Rectal smooth muscle tissue (tissue), 1 donor: Measurements from ENCODE around the gene AP5M1.
"Not testable (repeated sequence)": the region's sequence is repeated elsewhere in the genome, so short reads cannot be mapped to it uniquely, and the experiment has no call there.

Source experiments
- H3K27ac ChIP-seq: one replicate; pipeline ENCODE4 v1.7.0; 2013; ENCODE audit warnings: low read depth, low read length, inconsistent platforms
- H3K27me3 ChIP-seq: one replicate; pipeline ENCODE4 v1.7.0; 2013; ENCODE audit warnings: low read length; ENCODE audit not compliant: control insufficient read depth, insufficient read depth
- H3K36me3 ChIP-seq: one replicate; pipeline ENCODE4 v1.7.0; 2013; ENCODE audit warnings: low read length; ENCODE audit not compliant: control insufficient read depth, insufficient read depth
- H3K4me1 ChIP-seq: one replicate; pipeline ENCODE4 v1.7.0; 2013; ENCODE audit warnings: low read length; ENCODE audit not compliant: control insufficient read depth, insufficient read depth
- H3K4me3 ChIP-seq: one replicate; pipeline ENCODE4 v1.7.0; 2013; ENCODE audit warnings: low read length
- H3K9ac ChIP-seq: one replicate; pipeline ENCODE4 v1.7.0; 2013; ENCODE audit warnings: low read length

Gene AP5M1

DNA sequence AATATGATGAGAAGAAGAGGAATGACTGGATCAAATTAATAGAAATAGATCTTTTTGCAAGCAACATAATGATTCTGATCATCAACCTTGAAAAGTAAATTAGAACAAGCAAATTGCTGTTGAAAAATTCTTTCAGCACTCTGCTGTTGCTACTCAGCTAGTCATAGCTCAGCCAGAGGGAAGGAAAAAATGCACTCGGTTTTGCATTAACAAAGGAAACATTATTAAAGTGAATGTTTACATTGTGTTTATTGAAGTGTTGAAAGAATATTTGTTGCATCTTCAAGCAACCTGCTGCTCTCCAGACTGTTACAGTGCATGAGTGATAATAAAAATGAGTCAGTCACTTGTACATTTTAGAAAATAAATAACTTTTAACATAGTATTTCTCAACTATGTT is 26.5 kb downstream of the AP5M1 start:
- no peak overlapping the region for H3K9ac ChIP-seq
- H3K4me1 ChIP-seq: no peaks in the 10 kb centered on the region
- no peak overlapping the region for H3K27ac ChIP-seq
- H3K4me3 ChIP-seq: no peak overlapping the region
- H3K27me3 ChIP-seq: no peaks in the 10 kb centered on the region
- no peaks in the 10 kb centered on the region for H3K36me3 ChIP-seq

DNA sequence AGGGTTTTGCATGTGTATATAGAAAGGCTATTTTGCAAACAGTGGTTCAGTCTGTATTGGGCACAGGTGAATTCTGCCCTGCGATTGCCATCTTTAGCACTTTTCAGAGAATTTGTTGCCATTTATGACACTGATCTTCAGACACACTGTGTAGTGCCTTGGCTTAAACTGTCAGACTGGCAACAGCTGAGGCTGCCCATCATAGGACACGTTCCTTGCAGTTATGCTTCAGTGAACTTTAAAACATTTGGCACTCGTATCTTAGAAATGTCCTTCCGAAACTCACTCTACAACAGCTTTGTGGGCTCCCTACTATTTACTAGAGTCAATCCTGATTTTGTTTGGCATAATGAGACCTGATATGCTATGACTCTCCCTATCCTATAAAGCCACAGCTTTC is 29.1 kb downstream of the AP5M1 start:
- no peaks in the 10 kb centered on the region for H3K4me1 ChIP-seq
- H3K4me3 ChIP-seq: no peak overlapping the region
- no peak overlapping the region for H3K27ac ChIP-seq
- no peaks in the 10 kb centered on the region for H3K36me3 ChIP-seq
- no peaks in the 10 kb centered on the region for H3K27me3 ChIP-seq
- no peak overlapping the region for H3K9ac ChIP-seq

DNA sequence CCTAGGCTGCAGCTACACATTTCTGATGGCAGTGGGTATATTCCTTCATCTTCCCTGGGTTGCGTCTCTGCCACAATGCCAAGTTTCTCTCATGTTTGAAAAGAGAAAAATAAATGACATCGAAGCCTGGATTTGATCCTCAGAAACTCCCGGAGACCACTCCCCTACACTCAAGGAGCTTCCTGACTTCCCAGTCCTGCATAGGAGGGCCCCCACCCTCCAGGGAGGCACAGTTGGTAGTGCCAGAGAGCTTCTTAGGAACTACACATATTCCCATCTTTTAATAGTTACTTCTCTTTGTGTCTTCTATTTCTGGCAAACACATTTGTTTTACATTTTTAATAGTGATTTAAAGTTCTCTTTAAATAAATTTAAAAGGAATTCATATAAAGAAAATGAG is 30.7 kb downstream of the AP5M1 start:
- Histone ChIP-seq H3K9ac (no peak overlapping the region), H3K36me3 (no peaks in the 10 kb centered on the region), H3K27ac (no peak overlapping the region), H3K27me3 (no peaks in the 10 kb centered on the region), H3K4me1 (no peaks in the 10 kb centered on the region), H3K4me3 (no peak overlapping the region)

DNA sequence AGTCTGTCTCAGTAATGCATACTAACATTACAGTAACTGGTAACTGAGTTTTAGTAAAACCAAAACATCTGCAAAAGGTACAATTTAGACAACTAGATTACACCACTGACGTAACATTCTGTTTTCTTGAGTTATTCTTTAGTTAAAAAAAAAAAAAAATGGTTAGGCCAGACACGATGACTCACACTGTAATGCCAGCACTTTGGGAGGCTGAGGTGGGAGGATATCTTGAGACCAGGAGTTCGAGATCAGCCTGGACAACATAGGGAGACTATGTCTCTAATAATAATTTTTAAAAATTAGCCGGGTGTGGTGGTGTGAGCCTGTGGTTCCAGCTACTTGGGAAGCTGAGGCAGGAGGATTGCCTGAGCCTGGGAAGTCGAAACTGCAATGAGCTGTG is 34.1 kb downstream of the AP5M1 start:
- H3K27me3 ChIP-seq: no peaks in the 10 kb centered on the region
- H3K27ac ChIP-seq: no peak overlapping the region
- H3K36me3 ChIP-seq: no peaks in the 10 kb centered on the region
- H3K4me3 ChIP-seq: no peak overlapping the region
- H3K4me1 ChIP-seq: no peaks in the 10 kb centered on the region
- H3K9ac ChIP-seq: no peak overlapping the region

DNA sequence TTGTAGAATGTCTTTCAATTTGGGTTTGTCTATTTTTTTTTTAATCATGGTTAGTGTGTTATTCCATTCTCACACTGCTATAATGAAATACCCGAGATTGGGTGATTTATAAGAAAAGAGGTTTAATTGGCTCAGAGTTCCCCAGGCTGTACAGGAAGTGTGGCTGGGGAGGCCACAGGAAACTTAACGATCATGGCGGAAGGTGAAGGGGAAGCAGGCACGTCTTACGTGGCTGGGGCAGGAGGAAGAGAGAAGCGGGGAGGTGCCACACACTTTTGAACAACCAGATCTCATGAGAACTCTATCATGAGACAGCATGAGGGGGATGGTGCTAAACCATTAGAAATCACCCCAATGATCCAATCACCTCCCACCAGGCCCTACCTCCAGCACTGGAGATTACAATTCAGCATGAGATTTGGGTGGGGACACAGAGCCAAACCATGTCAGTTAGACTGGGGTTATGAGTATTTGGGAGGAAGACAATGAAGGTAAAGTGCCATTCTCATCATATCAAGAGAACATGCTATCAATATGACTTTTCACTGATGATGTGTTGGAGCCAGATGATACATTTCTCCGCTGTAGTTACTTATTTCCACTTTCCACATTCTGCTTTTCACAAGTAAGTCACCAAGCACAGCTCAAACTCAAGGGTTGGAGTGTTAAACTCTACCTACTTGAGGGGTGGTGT is 45.8 kb downstream of the AP5M1 start:
- no peaks in the 10 kb centered on the region for H3K4me1 ChIP-seq
- no peak overlapping the region for H3K27ac ChIP-seq
- no peaks in the 10 kb centered on the region for H3K36me3 ChIP-seq
- H3K27me3 ChIP-seq: no peaks in the 10 kb centered on the region
- no peak overlapping the region for H3K4me3 ChIP-seq
- H3K9ac ChIP-seq: no peak overlapping the region

DNA sequence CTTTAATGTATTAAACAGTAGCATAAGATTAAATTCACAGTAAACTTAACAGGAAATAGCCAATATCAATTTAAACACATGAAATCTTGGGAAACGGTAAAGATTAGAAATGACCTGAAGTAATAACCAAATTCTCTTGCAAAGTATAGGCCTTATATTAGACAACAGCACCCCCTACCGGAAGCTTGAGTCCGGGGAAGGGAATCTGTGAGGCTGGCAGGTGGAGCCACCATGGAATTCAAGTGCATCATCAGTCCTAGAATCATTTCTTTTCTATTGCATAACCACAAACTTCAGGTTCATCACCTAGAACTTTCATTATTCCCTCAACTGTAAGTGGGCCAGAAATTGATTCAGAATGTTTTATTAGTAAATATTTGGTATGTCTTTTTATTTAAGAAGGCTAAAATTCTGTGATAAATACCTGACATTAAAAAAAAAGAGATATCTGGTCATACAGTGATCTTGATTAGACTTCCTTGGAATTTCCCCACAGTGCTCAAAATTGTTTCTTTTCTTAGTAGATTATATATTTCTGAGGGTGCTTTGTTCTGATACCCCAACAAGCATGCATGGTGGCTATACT is 48.6 kb downstream of the AP5M1 start:
- Histone ChIP-seq H3K4me1 (no peaks in the 10 kb centered on the region), H3K27ac (no peak overlapping the region), H3K4me3 (no peak overlapping the region), H3K27me3 (no peaks in the 10 kb centered on the region), H3K9ac (no peak overlapping the region), H3K36me3 (no peaks in the 10 kb centered on the region)

DNA sequence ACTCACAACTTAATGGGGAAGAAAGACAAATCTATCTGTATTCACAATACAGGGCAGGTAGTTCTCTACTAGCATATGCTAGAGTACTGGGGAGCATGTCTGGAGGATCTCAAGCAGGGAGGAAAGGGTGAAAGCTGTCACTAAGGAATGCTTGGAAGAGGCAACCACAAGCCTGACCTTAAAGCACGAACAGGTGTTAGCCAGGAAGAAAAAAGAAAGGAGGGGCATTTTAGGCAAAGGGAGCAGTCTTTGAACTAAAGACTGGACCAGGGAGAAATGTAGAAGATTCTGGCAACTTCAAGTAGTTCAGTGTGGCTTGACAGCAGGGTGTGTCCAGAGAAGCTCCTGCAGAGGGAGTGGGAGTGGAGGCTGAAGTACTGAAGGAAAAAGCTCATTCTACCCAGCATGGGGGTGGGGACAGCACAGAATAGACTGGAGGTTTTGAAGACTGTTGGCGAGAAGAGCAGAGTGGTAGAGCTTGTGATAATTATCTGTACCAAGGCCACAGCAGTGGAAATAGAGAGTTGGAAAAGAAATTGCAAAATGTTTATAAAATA is 50.9 kb downstream of the AP5M1 start:
- Histone ChIP-seq H3K4me1 (no peaks in the 10 kb centered on the region), H3K9ac (no peak overlapping the region), H3K27me3 (no peaks in the 10 kb centered on the region), H3K27ac (no peak overlapping the region), H3K4me3 (no peak overlapping the region), H3K36me3 (no peaks in the 10 kb centered on the region)

DNA sequence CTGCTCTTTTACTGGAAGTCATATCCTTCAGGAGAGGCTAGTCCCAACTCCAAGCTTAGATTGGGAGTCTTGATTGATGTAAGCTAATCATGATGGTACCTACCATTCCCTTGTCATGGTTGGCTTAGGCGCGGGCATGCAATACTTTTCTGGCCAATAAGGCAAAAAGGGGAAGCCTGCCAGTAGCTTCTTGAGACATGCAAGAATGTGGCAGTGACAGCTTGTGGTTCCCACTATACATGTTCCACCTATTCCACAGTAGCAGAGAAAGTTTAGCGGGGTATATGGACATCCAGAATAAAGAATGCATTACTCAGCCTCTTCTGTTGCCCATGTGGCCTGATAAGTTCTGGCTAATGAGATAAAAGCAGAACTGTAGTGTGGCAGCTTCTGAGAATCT is 55.0 kb downstream of the AP5M1 start:
- no peaks in the 10 kb centered on the region for H3K36me3 ChIP-seq
- no peak overlapping the region for H3K4me3 ChIP-seq
- H3K4me1 ChIP-seq: no peaks in the 10 kb centered on the region
- H3K27me3 ChIP-seq: no peaks in the 10 kb centered on the region
- H3K27ac ChIP-seq: no peak overlapping the region
- no peak overlapping the region for H3K9ac ChIP-seq

DNA sequence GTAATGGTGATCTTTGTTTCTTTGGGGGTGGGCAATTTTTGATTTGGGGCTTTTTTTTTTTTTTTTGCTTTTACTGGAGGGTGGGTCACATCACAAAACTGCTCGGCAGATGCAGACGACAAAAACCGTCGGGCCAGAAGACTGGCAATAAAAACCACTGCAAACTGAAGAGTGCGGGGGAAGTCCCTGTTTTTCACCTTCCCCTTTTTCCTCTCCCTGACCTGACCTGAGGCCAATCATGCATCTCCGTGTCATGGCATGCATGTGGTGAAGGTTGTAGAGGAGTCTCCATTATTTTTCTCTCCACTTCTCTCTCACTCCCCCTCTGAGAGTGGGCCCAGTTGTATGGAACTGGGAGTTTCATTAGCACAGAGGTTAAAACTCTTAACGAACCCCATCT is 57.5 kb downstream of the AP5M1 start:
- Histone ChIP-seq H3K27ac (no peak overlapping the region), H3K4me3 (no peak overlapping the region), H3K36me3 (no peaks in the 10 kb centered on the region)

DNA sequence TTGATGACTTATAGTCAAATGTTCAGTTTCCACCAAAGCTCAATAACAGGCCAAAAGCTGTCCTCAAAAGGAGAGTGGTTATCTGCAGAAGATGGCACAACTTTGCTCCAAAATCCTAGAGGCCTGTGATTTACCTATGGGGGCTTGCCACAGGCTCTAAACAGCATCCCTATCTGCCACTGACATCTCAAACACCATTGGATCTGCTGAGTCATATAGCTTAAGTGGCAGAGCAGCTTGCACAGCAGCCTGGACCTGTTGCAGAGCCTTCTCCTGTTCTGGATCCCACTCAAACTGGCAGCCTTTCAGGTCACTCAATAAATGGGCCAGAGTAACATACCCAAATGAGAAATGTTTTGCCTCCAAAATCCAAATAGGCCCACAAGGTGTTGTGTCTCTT is 61.1 kb downstream of the AP5M1 start:
- Histone ChIP-seq H3K4me3 (no peak overlapping the region), H3K27me3 (no peaks in the 10 kb centered on the region), H3K4me1 (no peaks in the 10 kb centered on the region), H3K9ac (no peak overlapping the region), H3K36me3 (no peaks in the 10 kb centered on the region), H3K27ac (no peak overlapping the region)

More for the DNA sequence above, 57.5 kb downstream of the AP5M1 start:
- Histone ChIP-seq H3K4me1 (no peaks in the 10 kb centered on the region), H3K9ac (no peak overlapping the region), H3K27me3 (no peaks in the 10 kb centered on the region)

DNA sequence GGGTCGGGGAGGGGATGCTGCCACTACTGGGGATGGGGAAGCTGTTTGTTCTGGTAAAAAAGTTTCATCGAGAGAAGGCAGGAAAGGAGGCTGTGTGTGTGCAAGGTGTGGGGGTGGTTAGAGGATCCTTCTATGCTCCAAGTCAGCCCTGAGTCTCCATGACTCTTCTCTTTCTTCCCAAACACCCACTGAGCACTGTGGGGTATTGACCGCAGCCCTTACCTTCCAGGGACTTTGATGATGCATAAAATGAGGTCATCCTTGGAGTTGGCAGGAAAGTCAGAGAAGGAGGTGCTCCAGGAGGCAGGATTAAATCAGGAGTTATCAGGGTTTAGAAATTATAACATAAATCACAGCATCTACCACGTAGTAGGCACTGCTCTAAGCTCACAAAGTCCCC is 63.7 kb downstream of the AP5M1 start:
- not testable (repeated sequence) for H3K27me3 ChIP-seq, H3K4me3 ChIP-seq, H3K9ac ChIP-seq, H3K27ac ChIP-seq, H3K36me3 ChIP-seq, H3K4me1 ChIP-seq

DNA sequence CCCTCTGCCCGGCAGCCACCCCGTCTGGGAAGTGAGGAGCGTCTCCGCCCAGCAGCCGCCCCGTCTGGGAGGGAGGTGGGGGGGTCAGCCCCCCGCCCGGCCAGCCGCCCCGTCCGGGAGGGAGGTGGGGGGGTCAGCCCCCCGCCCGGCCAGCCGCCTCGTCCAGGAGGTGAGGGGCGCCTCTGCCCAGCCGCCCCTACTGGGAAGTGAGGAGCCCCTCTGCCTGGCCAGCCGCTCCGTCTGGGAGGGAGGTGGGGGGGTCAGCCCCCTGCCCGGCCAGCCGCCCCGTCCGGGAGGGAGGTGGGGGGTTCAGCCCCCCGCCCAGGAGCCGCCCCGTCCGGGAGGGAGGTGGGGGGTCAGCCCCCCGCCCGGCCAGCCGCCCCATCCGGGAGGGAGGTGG is 65.0 kb downstream of the AP5M1 start:
- H3K9ac ChIP-seq, H3K4me1 ChIP-seq, H3K36me3 ChIP-seq, H3K27me3 ChIP-seq, H3K27ac ChIP-seq, H3K4me3 ChIP-seq: not testable (repeated sequence)
